Activated gamma-delta T cell treated with Interleukin-2 at 50 U/mL for 16 hours (primary cell): ENCODE measurements around the gene POC1A.
"Not testable (repeated sequence)": the region's sequence is repeated elsewhere in the genome, so short reads cannot be mapped to it uniquely, and the experiment has no call there.

Experiments
- DNase-seq: peaks from one replicate; pipeline ENCODE4 v3.0.0-alpha.2; 2020

Gene POC1A

DNA sequence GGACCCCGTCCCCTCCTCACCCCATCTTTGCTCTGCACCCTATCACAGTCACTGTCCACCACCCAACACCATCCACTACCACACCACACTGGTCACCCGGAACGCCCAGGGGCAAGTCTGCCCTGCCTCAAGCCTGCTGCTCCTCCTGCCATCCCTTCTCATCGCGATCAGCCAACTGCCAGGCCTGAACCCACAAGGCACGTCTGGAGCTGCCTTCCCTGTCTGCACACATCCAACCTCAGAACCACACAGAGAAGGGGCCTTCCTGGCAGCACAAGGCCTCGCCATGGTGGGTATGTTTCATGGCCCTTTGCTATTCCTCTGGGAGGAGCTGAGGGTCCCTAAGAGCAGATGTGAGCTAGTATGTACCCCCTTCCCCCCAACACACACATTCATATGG is 94.4 kb downstream of the POC1A start:
- DNase-seq, result no peak

DNA sequence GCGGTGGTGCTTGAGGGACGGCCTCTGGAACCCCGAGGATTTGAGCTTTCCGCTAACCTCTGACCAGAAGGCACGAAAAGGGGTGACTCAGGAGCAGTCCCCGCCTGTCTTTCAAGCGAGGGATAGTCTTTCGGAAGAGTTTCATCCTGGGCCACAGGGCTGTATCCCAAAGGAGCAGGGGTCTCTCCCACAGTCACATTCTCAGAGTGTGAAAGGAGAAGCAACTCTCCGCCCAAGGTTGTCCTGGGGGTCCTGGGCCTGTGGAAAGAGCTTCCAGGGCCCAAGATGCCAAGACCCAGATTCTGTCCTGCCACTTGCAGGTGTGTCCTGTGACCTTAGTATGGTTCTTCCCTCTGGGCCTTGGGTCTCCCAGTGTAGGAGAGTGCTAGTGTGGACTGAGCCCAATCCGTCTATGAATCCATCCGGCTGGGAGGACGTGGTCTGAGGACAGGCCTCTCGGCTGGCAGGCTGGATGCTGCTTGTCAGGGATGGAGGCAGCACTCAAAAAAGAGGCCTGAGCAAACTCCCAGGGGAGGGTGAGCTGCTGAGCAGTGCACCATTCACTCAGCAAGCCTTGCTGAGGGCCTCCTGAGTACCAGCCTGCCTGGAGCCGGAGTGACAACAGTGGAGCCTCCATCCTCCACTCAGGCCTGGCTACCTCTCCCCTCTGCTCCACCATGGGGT is 96.3 kb downstream of the POC1A start:
- DNase-seq, result no peak

DNA sequence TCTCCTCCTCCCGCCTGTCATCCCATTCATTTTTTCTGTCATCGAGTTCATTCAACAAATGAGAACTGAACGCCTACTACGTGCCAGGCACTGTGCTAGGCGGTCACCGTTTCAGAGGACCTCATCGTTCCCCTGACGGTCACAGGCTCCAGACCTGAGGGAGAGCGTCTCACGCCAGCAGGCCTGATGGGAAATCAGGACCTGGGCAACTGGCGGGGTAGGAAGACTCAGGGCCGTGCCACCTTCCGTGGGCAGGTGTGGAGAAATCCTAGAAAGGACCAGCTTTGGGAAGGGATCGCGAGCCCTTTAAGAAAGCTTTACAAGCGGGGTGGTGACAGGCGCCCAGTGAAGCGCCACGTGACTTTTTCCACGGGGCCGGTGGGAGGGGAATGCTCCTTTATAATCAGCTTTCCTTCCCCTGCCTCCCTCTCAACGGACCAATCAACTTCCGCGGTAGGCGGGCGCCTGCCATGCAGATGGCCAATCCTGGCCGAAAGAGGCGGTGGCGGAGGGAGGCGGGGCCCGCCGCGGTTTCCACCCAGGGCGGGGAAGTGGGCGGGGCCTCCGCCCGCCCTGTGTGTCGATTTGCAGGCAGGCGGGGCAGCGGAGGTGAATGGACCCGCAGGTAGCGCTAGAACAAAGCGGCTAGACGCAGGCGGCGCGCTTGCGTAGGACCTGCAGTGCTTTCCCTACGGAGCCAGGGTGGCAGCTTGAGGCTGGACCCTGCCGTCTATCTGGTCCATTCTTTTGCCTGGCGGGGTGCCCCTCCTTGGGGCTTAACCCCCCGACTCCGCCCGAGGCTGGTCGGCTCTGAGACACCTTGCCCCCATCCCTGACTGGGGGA is 97.0 kb downstream of the POC1A start:
- DNase-seq, result peak; percentile 99

DNA sequence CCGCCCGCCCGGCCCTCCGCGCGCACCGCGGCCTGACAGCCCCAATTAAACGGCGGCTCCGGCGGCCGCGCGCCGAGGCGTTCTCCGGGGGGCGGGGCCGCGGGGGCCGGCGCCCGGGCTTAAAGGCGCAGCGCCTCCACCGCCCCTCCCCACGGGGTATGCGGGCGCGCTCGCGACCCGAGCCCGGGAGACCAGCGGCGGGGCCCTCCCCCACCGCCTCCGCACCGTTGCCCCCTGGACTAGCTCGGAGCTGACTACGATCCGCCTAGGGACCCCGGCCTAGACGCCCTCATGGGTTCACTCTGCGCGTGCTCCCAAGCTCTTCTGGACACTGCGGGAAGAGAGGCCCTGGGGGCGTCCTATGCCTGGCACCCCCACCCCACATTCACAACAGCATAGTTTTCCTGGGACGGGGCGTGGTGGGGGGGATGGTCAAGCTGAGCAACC is 97.7 kb downstream of the POC1A start, which contains the start of gene DUSP7:
TSS of gene DUSP7 (minus strand) at position 51 of the 447 bp plus-strand sequence. CDS start 205 bp downstream, outside the sequence.
- peak; percentile 56 for DNase-seq

DNA sequence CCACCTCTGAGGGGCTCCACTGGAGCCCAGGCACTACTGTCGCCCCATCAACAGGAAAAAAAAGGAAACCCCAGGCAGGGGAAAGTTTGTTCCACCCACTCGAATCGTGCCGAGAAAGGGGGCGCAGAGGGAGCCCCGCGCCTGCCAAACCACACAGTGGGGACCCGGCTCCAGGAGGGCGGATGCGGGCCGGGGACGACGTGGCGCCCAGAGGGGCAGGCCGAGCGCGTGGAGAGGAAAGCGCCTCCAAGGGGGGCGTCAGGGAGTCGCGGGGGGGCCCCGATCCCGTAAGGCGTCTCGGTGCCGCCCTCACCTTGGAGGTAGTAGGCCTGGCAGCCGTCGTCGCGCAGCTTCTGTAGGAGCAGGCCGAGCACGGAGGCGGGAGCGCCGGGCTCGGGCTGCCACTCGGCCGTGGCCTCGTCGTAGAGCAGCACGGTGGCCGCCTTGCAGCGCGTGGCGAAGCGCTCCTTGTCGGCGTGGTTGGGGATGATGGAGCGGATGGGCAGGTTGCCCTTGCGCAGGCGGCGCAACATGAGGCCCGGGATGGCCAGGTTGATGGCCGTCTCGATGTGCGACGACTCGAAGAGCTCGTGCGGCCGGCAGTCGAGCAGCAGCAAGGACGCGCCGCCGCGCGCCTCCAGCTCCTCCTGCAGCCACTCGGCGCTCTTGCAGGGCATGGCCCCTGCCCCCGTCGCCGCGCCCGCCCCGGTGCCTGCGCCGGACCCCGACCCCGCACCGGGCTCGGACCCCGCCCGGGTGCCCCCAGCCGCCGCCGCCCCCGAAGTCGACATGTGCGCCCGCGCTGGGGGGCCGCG is 98.5 kb downstream of the POC1A start:
- peak; percentile 31 for DNase-seq

DNA sequence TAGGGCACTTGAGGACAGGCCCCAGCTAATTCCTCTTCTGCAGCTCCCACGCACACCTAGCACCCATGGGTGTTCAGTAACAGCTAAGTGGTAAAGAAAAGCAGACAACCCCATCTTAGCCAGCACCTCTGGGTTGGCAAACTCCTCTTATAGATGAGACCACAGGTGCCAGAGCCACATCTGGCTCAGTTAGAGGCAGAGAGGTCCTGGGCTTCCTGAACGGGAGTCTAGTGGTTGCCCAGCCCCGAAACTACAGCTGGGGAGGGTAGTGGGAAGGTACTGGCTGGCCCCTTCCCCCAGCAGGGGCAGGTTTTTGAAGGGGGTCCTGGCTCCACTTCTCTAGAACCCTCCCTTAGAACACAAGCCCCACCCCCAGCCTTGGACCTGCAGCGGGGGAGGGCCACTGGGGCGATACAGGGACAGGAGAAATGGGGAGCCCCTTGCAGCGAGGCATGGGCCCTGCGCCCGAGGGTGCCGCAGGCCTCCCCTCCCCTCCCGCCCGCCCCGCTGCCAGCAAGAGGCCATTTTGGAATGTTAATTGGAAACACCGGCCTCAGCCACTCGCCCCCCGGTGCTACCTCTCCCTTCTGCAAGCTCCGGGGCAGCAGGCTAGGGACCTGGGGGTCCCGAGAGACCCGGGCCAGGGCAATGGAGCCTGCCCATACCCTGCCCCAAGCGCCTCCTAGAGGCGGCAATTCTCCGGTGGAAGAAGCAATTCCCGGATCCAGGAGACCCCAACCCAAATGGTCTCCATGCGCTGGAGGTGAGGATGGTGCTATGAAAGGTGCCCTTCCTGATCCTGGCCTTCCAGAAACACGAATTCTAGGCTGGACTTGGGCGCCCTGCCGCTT is 99.3 kb downstream of the POC1A start:
- DNase-seq, result no peak

DNA sequence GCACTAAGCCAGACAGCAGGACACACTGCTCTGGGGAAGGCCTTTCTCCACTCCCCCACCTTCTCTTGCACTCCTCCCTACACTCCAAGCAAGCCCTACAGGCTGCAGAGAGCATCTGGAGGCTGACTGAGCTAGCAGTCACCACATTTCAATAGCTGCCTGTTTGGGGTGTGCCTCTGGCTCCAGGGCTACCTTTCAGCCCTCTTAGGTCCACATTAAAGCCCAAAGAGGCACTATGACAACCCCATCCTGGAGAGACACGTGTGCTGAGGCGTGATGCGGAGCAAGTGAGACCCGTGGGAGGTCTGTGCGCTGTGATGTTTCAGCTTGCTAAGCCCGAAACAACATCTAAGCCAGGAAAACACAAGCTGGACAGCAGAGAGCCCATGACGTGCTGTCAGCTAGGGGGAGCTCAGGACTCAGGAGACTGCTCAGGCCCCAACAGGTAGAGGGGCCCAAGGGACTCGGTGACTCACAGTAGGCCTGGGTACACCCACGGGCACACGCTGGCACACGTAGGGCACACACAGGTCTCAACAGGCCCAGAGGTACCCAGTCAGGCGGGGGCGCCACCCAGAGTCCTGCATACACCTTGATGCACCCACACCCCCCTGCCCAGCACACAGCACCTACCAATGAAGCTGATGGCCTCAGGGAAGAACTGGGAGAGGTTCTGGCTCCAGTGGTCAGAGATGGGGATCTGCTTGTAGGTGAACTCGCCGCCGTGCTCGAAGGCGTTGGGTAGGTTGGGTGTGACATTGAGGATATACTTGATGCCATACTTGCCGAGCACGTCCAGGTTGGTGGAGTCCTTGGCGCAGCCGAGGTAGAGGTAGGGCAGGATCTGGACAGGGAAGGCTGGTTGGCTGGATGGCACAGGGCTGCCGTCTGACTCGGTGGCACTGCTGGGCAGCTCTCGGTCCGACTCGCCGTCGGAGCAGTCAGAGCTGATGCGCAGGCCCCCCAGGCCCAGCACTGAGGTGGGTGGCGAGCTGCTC is 100.6 kb downstream of the POC1A start:
- no peak for DNase-seq

DNA sequence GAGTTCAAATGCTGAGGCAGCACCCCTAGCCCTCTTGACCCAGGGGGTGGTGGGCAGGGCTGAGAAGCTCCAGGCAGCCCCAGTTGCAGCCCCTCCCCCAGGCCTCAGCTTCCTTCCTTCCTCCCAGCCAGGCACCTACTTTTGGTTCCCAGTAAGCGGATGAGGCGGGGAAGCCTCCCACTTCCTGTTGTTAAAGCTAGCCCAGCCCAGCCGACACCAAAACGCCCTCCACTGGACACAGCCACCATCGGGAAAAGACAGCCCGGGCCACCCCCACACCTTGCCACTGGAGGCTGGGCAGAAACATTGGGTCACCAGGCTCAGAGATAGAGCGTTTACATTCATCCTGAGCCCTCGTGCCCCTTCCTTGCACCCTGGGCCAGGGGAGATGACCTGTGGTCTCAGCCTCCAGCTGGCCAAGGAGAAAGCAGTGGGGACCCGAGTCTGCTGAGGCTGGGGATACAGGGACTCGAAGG is 101.4 kb downstream of the POC1A start:
- DNase-seq, result peak; percentile 45

DNA sequence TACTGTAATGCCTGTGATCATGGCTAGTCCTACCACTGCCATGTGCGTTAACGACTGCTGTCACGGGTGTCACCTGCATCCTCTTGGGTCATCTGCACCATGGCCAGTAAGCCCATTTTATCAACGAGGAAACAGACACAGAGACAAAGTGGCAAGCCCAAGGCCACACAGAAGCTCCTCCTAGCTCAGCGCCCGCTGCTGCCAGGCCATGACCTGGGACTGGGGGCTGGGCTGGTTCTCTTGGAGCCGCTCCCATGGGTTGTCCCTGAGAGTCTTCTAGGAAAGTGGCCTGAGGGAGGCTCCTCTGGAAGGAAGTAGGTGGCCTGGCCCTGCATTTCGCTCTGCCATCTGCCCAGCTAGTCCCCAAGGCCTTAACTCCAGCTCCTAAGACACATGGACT is 102.8 kb downstream of the POC1A start:
- DNase-seq, result no peak

DNA sequence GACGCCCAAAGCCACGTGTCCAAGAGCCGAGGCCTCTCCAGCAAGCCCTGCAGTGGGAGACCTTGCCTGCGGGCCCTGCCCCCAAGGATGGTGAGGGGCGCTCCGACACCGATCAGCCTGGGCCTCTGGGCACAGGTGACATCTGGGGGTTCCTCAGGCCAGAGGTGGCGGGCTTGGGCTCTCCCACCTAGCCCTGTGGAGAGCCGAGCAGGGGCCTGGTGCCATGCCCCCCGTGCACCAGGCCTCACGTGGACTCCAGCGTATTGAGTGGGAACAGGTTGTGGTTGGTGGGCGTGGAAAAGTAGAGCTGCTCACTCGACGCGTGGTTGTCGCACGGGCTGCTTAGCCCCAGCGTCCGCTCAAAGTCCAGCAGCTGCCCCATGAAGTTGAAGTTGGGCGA is 103.7 kb downstream of the POC1A start:
- no peak for DNase-seq

DNA sequence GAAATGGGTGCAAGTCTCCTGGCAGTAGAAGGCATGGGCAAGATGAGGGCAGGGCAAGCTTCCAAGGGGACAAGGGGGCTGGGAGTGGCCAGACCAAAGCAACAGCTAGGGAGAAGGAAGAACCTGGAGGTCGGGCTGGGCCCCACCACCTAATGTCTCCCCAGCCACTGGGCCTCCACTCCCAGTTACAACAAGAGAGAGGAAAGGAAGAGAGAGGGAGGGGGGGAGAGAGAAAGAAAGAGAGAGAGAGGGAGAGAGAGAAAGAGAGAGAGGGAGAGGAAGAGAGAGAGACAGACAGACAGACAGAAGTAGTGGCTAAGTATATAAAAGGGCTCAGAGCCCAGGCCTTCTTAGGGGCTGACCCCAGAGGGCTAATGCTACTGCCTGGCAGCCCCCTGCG is 104.7 kb downstream of the POC1A start:
- DNase-seq, result no peak

DNA sequence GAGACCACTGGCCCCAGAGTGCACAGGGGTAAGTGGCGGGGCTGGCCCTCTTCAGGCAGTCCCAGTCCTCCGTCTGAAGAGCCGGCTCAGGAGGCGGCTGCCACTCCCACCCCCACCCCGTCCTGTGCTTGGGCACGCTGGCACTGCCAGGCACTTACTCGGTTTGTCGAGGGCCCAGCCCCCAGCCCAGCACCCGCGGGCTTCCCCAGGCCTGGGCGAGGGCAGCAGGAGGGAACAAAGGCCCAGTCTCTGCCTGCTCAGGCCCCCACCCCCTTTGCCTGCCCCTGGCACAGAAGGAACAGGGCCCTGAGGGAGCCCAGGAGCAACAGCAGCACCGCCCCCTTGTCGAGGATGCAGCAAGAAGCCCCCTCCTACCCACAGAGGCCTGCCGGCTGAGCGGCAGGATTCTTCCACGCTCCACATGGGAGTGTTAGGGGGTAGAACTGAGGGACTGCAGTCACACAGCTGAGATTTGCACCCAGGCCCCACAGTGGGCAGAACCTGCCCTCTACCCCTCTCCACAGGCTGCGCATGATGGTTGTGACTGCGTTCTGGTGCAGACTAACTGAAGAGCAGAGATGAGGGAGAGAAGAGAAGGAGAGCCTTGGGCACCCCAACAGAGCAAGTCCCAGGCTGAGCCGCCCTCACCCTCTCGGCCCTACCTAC is 106.8 kb downstream of the POC1A start:
- no peak for DNase-seq

DNA sequence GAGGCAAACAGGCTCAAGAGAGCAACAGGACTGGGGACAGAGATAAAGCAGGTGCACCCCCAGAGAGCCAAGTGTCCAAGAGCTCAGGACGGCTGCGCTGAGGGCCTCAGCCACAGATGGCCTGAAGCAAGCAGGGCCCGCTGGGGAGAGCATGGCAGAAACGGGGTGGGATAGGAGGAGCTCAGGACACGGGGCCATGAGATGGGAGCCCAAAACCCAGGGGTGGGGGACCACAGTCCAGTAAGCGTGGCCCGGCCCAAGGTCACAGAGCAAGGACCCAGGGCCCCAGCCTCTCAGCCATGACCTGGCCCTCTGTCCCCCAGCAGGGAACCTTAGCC is 107.4 kb downstream of the POC1A start:
- no peak for DNase-seq

DNA sequence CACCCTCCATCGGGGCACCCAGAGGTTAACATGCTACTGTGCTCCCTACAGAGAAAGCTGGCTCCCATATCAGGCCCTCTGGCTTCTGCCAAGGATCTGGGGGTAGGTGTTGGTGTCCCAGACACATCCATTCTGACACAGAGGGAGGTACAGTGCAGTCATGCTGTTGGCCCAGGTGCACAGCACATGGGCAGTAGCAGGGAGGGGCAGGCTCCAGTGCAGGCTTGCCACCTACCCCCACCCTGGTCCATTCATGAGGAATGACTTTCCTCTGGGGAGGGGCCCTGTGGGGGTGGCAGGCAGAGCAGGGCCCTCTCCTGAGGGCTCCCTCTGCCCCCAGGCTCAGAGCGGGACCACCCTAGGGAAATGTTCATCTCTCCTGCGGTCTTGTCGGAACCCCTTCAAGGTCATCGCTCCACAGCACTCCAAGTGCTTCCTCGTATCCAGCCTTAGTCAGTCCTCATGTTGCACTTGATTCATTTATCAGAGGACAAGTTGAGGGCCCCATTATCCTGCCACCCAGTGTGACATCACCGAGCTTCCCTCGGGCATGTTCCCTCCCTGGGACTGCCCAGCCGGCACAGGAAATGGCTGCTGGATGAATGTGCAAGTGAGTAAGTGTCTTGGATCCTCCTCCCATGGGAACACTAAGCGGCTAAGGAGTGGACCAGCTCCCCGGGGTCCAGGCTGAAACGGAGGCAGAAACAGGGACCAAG is 107.9 kb downstream of the POC1A start:
- no peak for DNase-seq

DNA sequence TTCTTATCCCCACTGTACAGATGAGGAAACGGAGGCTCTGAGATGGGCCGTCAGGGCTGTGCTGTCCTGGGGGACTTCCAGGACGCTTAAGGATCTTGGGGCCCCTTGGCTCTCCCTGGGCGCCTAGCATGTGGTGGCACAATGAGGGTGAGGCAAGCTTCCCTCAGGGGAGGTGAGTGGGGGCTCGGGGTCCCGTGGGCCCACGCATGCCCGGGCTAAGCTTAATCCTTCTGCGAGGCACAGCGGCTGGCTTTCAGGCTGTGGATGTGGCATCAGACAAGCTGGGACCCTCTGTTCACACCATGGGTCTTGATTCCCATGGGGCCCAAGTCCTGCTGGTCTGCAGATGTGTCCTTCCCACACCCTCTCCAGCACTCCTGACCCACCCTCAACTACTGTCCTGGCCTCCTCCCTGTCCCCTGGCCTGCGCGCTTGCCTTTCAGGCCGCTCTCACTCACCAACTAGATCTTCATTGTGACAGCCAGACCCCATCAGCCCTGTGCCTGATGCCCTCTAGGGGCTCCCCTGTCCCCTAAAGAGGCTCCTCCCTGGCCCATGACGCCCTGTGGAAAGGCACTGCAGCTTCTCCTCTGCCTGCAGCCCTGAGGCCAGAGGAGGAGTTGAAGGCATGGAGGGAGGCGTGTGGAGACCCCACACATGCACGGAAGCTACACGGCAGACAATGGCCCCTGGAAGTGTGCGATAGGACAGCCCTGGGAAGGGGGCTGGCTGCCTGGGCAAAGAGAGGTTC is 109.2 kb downstream of the POC1A start:
- no peak for DNase-seq

DNA sequence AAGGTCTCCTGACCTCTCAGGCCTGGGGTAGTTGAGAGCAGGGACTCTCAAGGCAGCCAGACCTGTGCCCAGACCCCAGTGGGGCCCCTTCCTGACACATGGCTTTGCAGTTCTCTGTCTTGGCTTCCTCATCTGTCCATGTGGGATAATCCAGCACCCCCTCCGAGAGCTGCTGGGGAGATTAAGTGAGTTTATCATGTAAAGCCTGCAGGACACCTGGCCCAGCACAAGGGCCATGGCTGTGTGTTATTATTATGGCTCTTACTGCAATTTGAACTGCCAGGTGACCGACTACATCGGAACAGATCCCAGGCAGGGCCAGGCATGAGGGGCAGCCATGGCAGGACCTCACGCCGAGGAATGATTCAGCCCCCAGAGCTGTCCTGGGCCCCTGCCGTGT is 110.5 kb downstream of the POC1A start:
- DNase-seq, result no peak

DNA sequence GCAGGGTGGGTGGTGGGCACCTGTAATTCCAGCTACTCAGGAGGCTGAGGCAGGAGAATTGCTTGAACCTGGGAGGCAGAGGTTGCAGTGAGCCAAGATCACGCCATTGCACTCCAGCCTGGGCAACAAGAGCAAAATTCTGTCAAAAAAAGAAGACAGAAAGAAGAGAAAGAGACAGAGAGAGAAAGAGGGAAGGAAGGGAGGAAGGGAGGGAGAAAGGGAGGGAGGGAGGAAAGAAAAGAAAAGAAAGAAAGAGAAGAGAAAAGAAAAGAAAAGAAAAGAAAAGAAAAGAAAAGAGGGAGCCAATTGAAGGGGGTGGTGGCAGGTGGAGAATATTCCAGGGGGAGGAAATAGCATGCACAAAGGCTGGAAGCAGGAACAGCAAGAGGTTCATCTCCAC is 111.2 kb downstream of the POC1A start:
- DNase-seq, result not testable (repeated sequence)

DNA sequence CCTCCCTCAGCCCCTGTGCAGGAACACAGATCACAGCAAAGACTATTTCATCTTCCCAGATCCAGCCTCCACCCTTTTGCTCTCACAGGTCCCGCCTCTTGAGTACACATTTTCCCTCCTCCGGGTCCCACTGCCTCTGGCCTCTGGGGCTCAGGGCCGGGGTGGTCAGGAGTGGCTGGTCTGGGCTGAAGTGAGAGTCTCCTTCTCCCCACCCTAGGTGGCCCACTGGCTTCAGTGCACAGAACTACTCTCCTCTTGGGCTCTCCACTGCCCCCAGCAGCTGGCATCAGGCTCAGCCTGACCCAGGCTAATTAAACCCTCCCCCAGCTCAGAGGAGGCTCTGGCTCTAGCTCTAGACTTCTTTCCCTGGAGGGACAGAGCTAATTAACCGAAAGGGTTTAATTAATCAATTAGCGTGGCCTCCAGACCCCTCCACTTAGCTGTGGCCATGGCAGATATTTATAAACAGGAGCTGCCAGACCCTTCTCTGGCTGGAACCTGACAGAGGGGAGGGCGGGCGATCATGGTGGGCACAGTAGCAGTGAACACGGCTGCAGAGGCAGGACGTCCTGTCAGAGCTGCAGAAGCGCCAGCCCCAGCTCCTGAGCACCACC is 113.0 kb downstream of the POC1A start:
- DNase-seq, result no peak

DNA sequence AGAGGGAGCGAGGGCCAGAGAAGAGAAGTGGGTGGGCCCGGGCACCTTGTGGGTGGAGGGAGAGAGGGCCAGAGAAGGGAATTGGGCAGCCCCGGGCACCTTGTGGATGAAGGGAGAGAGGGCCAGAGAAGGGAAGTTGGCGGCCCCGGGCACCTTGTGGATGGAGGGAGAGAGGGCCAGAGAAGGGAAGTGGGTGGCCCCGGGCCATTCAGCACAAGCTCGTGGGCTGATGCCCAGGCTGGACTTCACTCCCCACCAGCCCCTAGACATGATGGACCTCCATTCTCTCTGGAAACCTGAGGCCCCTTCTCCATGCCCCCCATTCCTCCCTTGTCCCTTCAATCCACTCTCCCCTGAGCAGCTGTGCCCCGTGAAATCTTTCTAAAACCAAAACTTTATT is 113.6 kb downstream of the POC1A start:
- no peak for DNase-seq
